K562 (cell line): Measurements from ENCODE around the gene SGSM2. TPM values are rescaled to one million over a fixed set of nuclear protein-coding genes. Genes with fewer than 3 reads are reported as not detected.
A peak's percentile ranks its signal among the peaks of the same experiment; 100 is the strongest.

Experiments used
- ARID1B ChIP-seq: fragments of 450-650 bp; IDR thresholded peaks from 2 replicates; pipeline ENCODE4 v1.6.1; 2016; ENCODE audit warnings: antibody characterized with exemption, mild to moderate bottlenecking, inconsistent platforms
- C11orf30 ChIP-seq: fragments of 450-650 bp; IDR thresholded peaks from 2 replicates; pipeline ENCODE4 v1.6.1; 2016; ENCODE audit warnings: low read depth, mild to moderate bottlenecking
- FOXK1 ChIP-seq: sonication (generic); formaldehyde crosslinking; IDR thresholded peaks from 2 replicates; pipeline ENCODE4 v1.8.0; 2022; ENCODE audit warnings: missing genetic modification reagents, mild to moderate bottlenecking, borderline replicate concordance
- PURB ChIP-seq: sonication (generic); formaldehyde crosslinking; IDR thresholded peaks from 2 replicates; pipeline ENCODE4 v1.9.0; 2021; ENCODE audit warnings: low read depth, mild to moderate bottlenecking, missing genetic modification reagents
- SRSF1 ChIP-seq: fragments of 200-400 bp; formaldehyde crosslinking; IDR thresholded peaks from 2 replicates; pipeline ENCODE4 v1.6.1; 2017; ENCODE audit warnings: mild to moderate bottlenecking, low read depth, low read length, moderate library complexity
- ZBTB34 ChIP-seq: fragments of 250-450 bp; sonication (Bioruptor Pico); IDR thresholded peaks from 2 replicates; pipeline ENCODE4 v1.8.0; 2021; ENCODE audit warnings: mild to moderate bottlenecking, moderate library complexity
- ZBTB40 ChIP-seq, 2 experiments: fragments of 450-650 bp in 1 of 2; sonication (generic) in 1 of 2; formaldehyde crosslinking in 1 of 2; IDR thresholded peaks; 2 replicates each; pipeline versions ENCODE4 v1.7.1 to v1.9.0; 2016 to 2022; ENCODE audit warnings: inconsistent platforms in 1 of 2, mild to moderate bottlenecking in 1 of 2, missing genetic modification reagents in 1 of 2
- polyA plus RNA-seq, 8 experiments: library from polyadenylated mRNA; depleted of rRNA in 4 of 8; stranded (reverse) in 5 of 8; unstranded in 3 of 8; fragments of >200 nt; fragmentation: Nextera tagmentation in 2 of 8; fragmentation: Illumina TruSeq in 1 of 8; extraction: Ambion mirVana in 2 of 8; extraction: Trizol in 1 of 8; gene quantifications; 2 replicates each; pipeline versions ENCODE4 v1.2.1 to v1.2.3, GENCODE V29; 2011 to 2014; ENCODE audit warnings: inconsistent platforms in 1 of 8, missing spikeins in 1 of 8
- total RNA-seq, 7 experiments: library from RNA; depleted of rRNA in 6 of 7; stranded (reverse); fragments of >200 nt in 6 of 7; fragmentation: Illumina TruSeq in 2 of 7; extraction: Trizol in 2 of 7; gene quantifications; 2 replicates each; pipeline versions ENCODE4 v1.2.1 to v1.2.3, GENCODE V29; 2011 to 2021; ENCODE audit warnings: low replicate concordance in 1 of 7
- TF ChIP-seq, protein P1 (sequence below): sonication (generic); formaldehyde crosslinking; IDR thresholded peaks from 2 replicates; pipeline ENCODE4 v1.8.1; 2023; ENCODE audit warnings: mild to moderate bottlenecking, missing genetic modification reagents

Gene SGSM2
- total and polyA plus RNA-seq, 9 of the 15 experiments (the other 6 are each of a cell fraction or from before 2014, with no cell fraction given) = 0.20 to 26.3 (median 14.8) TPM

DNA sequence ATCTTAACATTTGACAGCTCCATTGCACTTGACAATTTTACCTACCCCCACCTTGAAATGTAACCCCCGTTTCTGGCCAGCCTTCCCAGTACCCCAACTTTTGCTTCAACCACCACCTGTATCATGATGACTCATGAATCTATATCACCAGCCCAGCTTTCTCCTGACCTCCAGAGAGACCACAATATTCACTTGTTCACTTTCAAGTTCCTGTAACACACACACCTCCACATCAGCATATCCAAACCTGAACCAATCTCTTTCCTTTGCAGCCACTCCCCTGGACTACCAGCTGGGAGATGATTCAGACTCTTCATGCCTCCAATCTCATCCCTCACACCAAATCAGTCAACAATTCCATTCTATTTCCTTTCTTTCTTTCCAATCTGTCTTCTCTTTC is 41.7 kb upstream of the SGSM2 start (continued):
- TF ChIP-seq ZBTB40 (IDR thresholded peaks at IDR 0.05) (no peak), ZBTB40 (CRISPR knock-in tag; IDR thresholded peaks at IDR 0.05) (no peak), ARID1B (0 out of 2 replicates have a peak, but pooled peaks have one; percentile 19), ZBTB34 (CRISPR knock-in tag) (no peak), SRSF1 (no peak), PURB (CRISPR knock-in tag) (no peak), C11orf30 (peak; percentile 61; the same call in 1 of the 2 replicates), FOXK1 (CRISPR knock-in tag) (no peak)
- TF ChIP-seq, protein P1, sequence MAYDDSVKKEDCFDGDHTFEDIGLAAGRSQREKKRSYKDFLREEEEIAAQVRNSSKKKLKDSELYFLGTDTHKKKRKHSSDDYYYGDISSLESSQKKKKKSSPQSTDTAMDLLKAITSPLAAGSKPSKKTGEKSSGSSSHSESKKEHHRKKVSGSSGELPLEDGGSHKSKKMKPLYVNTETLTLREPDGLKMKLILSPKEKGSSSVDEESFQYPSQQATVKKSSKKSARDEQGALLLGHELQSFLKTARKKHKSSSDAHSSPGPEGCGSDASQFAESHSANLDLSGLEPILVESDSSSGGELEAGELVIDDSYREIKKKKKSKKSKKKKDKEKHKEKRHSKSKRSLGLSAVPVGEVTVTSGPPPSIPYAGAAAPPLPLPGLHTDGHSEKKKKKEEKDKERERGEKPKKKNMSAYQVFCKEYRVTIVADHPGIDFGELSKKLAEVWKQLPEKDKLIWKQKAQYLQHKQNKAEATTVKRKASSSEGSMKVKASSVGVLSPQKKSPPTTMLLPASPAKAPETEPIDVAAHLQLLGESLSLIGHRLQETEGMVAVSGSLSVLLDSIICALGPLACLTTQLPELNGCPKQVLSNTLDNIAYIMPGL (CRISPR knock-in tag) = no peak
